Heart right ventricle (tissue), 16 donors: ENCODE results near the gene RIMKLA. TPM values are rescaled to one million over a fixed set of nuclear protein-coding genes. Genes with fewer than 3 reads are reported as not detected.

Source experiments
- ATAC-seq, 8 donors: fragments of 200-7000 bp; cut with Tn5 transposase; one replicate each; pipeline ENCODE4 v1.9.1; 2020; ENCODE audit warnings: mild to moderate bottlenecking in 8 of 8, moderate library complexity in 8 of 8, moderate number of reproducible peaks in 1 of 8
- DNase-seq, 2 donors: peaks; one replicate each; pipeline ENCODE4 v3.0.0-alpha.2; 2020
- H3K27ac ChIP-seq, 10 donors: fragments of 200-600 bp; sonication (generic) in 2 of 10; one replicate each; pipeline versions ENCODE4 v1.5.0 to v1.8.0; 2020 to 2022; ENCODE audit warnings: mild to moderate bottlenecking in 3 of 10
- H3K27me3 ChIP-seq, 7 donors: fragments of 200-600 bp; one replicate each; pipeline ENCODE4 v1.8.0; 2021 to 2022; ENCODE audit warnings: mild to moderate bottlenecking in 2 of 7
- H3K36me3 ChIP-seq, 9 donors: fragments of 200-600 bp; sonication (generic) in 1 of 9; one replicate each; pipeline versions ENCODE4 v1.5.0 to v1.8.0; 2020 to 2022; ENCODE audit warnings: mild to moderate bottlenecking in 2 of 9
- H3K4me1 ChIP-seq, 9 donors: fragments of 200-600 bp; sonication (generic) in 1 of 9; one replicate each; pipeline versions ENCODE4 v1.5.0 to v1.8.0; 2020 to 2022; ENCODE audit warnings: mild to moderate bottlenecking in 4 of 9
- H3K4me3 ChIP-seq, 10 donors: fragments of 200-600 bp; sonication (generic) in 2 of 10; one replicate each; pipeline versions ENCODE4 v1.5.0 to v1.8.0; 2020 to 2022; ENCODE audit warnings: mild to moderate bottlenecking in 7 of 10, moderate library complexity in 2 of 10
- H3K9me3 ChIP-seq, 11 donors: fragments of 200-600 bp in 10 of 11; sonication (generic) in 2 of 11; one replicate each; pipeline versions ENCODE4 v1.5.0 to v1.8.0; 2013 to 2022; ENCODE audit warnings: mild to moderate bottlenecking in 2 of 11, control low read depth in 1 of 11, moderate library complexity in 1 of 11
- CTCF ChIP-seq, 9 donors: fragments of 200-600 bp; sonication (generic) in 2 of 9; IDR thresholded peaks; one replicate each; pipeline versions ENCODE4 v1.5.0 to v1.8.0; 2021 to 2022; ENCODE audit warnings: antibody characterized with exemption in 9 of 9, mild to moderate bottlenecking in 5 of 9, moderate library complexity in 1 of 9
- WGBS, 2 donors: extraction: QIAGEN DNeasy Blood & Tissue Kit; methylation state at CpG; one replicate each; pipeline ENCODE4 v1.1.7; 2013; ENCODE audit warnings: inconsistent platforms in 1 of 2; 5-methylcytosine and 5-hydroxymethylcytosine counted together
- intact Hi-C, 10 donors: fragments of 100-400 bp; cut with DNase I; formaldehyde crosslinking; loops; one replicate each; pipeline versions ENCODE4 v1.11.1 to v1.14.2; 2022
- polyA plus RNA-seq, 2 donors: library from polyadenylated mRNA; stranded (reverse); fragments of 200-250 nt; gene quantifications; one replicate each; pipeline ENCODE4 v1.2.3, GENCODE V29; 2013
- total RNA-seq, 10 donors: library from RNA; stranded (reverse); fragmentation: NEBNext Ultra II Directional in 3 of 10; extraction: Animal tissue kit (Norgen Biotek cat#: 25700) in 3 of 10; gene quantifications; one replicate each; pipeline versions ENCODE4 v1.2.1 to v1.2.4, GENCODE V29; 2021 to 2023
- donor health status: Arrhythmogenic right ventricular cardiomyopathy.
- donor health status: ischemic (EF 13 %, LVEDD 7.1; RV severe dilation, severe dysfunction).
- donor health status: healthy with polysubstance abuse.
- donor health status: DM: no; HTN: yes; CAD: no.
- donor health status: DM: no; HTN: no; CAD: no.
- donor health status: ischemic (EF 25% LVEDD 6.9; RV normal size, moderate dysfunction).
- donor health status: ischemic (EF 25% LVEDD 5.7; RV mildly dilated, moderate dysfunction).
- donor health status: healthy.
- donor health status: DM: yes; HTN: yes; CAD: no.
- donor health status: Ischemic cardiomyopathy.
- donor health status: ischemic (EF 35%, LVEDD 5.7; RV mildly dilated, moderate dysfunction).
- donor health status: nonischemic (EF 11% LVEDD 7.7; RV severe dilation, severe dysfunction).
- donor health status: DM: yes; HTN: yes; CAD: no.
- donor health status: PGD.
- donor health status: ischemic (EF 29% LVEDD 5.4; RV normal size, mild dysfunction).
- donor health status: nonischemic (EF 23%, LVEDD 6.1; RV moderate dilation, normal function).

RIMKLA gene
- total and polyA plus RNA-seq, 12 donors = 0.80 to 16.7 (median 8.3) TPM

GRCh38 chr1:42381280-42381673, 685 bp downstream of the RIMKLA start:
- Histone ChIP-seq H3K9me3 (no peaks in the 10 kb centered on the region), H3K36me3 (no peaks in the 10 kb centered on the region), H3K27ac (peak overlapping the region in 2 of 10 donors; percentile 23 to 25), H3K27me3 (peaks cover 0 to 58% (median 18%) of the 10 kb centered on the region in 7 donors), H3K4me1 (peaks cover 0 to 12% (median 8%) of the 10 kb centered on the region in 9 donors), H3K4me3 (peak overlapping the region; percentile 63 to 88 (median 66))
- DNase-seq (no peak), ATAC-seq (no peak)
- intact Hi-C loops = no loop called here
- no peak for TF ChIP-seq CTCF (IDR thresholded peaks at IDR 0.05)
- 10 to 14% methylated on average over 8 of the region's 8 CpGs for WGBS, 2 donors

GRCh38 chr1:42385283-42385682, 4.7 kb downstream of the RIMKLA start:
- H3K36me3 ChIP-seq = no peaks in the 10 kb centered on the region
- H3K4me1 ChIP-seq = peaks cover 0 to 8% (median 6%) of the 10 kb centered on the region in 9 donors
- no peak overlapping the region for H3K27ac ChIP-seq
- H3K27me3 ChIP-seq = peaks cover 0 to 50% (median 18%) of the 10 kb centered on the region in 7 donors
- no peak for TF ChIP-seq CTCF (IDR thresholded peaks at IDR 0.05)
- ATAC-seq (no peak), DNase-seq (no peak)
- H3K9me3 ChIP-seq = no peaks in the 10 kb centered on the region
- WGBS, 2 donors = 16 to 41% methylated on average over 1 of the region's 1 CpG
- no peak overlapping the region for H3K4me3 ChIP-seq
- intact Hi-C loops = no loop called here

GRCh38 chr1:42386051-42386450, 5.5 kb downstream of the RIMKLA start:
- Histone ChIP-seq H3K4me3 (no peak overlapping the region), H3K9me3 (no peaks in the 10 kb centered on the region), H3K4me1 (peaks cover 0 to 6% (median 4%) of the 10 kb centered on the region in 9 donors), H3K27ac (no peak overlapping the region), H3K36me3 (no peaks in the 10 kb centered on the region), H3K27me3 (peaks cover 0 to 45% (median 18%) of the 10 kb centered on the region in 7 donors)
- ATAC-seq (no peak), DNase-seq (no peak)
- WGBS, 2 donors = 94% methylated on average over 6 of the region's 6 CpGs
- TF ChIP-seq CTCF (IDR thresholded peaks at IDR 0.05) = no peak
- intact Hi-C loops = no loop called here

GRCh38 chr1:42392255-42392654, 11.7 kb downstream of the RIMKLA start:
- WGBS, 2 donors = 71 to 85% methylated on average over 2 of the region's 2 CpGs
- intact Hi-C loops = no loop called here
- no peak for TF ChIP-seq CTCF (IDR thresholded peaks at IDR 0.05)

More at GRCh38 chr1:42392255-42392654, 11.7 kb downstream of the RIMKLA start:
- ATAC-seq (no peak), DNase-seq (no peak)
- Histone ChIP-seq H3K27ac (no peak overlapping the region), H3K27me3 (peaks cover 0 to 4% (median 0%) of the 10 kb centered on the region in 7 donors), H3K4me3 (no peak overlapping the region), H3K36me3 (no peaks in the 10 kb centered on the region), H3K4me1 (no peaks in the 10 kb centered on the region), H3K9me3 (no peaks in the 10 kb centered on the region)
